Measurements from ENCODE around the gene ELMOD3.

Gene ELMOD3

GRCh38 chr2:85376291-85377065 lies 21.9 kb downstream of the ELMOD3 start:
- 0 out of 2 replicates have a peak, but pooled peaks cover 3% of the 10 kb centered on the region for H3K9me3 ChIP-seq (ENCODE audit: insufficient read depth, low read depth, low read length)
- peaks cover 6% of the 10 kb centered on the region for H3K36me3 ChIP-seq (ENCODE audit: insufficient read depth, low read length)
- H3K4me1 ChIP-seq (ENCODE audit: insufficient read depth, low read length, poor library complexity, severe bottlenecking), result no peaks in the 10 kb centered on the region

DNA sequence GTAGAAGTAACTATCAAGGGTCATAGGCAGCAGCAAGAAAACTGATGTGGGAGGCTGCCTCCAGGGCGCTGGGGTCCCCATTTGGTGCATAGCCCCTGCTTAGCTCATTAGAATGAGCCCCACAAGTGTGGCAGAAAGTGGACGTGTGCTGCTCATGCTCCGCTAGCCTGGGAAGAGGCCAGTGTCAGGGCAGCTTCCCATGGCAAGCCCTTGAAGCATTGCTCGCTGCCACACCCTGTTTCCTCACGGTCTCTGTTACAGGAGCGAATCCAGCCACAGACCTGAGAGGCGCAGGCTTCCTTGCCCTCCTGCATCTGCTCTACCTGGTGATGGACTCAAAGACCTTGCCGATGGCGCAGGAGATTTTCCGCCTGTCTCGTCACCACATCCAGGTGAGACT lies 22.5 kb downstream of the ELMOD3 start:
- Histone ChIP-seq H3F3A (ENCODE audit: low read depth) (no peaks in the 10 kb centered on the region), H3K9ac (ENCODE audit: low read depth, low read length, poor library complexity, severe bottlenecking) (no peak overlapping the region), H3K27me3 (ENCODE audit: insufficient read depth, low read length, poor library complexity, severe bottlenecking) (no peaks in the 10 kb centered on the region), H3K79me2 (ENCODE audit: insufficient read depth, low read length) (no peaks in the 10 kb centered on the region), H3K4me3 (ENCODE audit: low read length, poor library complexity, severe bottlenecking) (no peak overlapping the region), H3K36me3 (ENCODE audit: insufficient read depth, low read length) (peaks cover 6% of the 10 kb centered on the region), H3K9me2 (replicated peaks; ENCODE audit: low read depth, low read length) (no peaks in the 10 kb centered on the region), H3K4me1 (ENCODE audit: insufficient read depth, low read length, poor library complexity, severe bottlenecking) (no peaks in the 10 kb centered on the region), H4K20me1 (ENCODE audit: insufficient read depth, low read length, poor library complexity, severe bottlenecking) (no peaks in the 10 kb centered on the region), H2AFZ (ENCODE audit: low read length) (no peak overlapping the region), H3K4me2 (ENCODE audit: low read depth, low read length, poor library complexity, severe bottlenecking) (no peak overlapping the region), H3K9me3 (ENCODE audit: insufficient read depth, low read depth, low read length) (0 out of 2 replicates have a peak, but pooled peaks cover 3% of the 10 kb centered on the region)
- TF ChIP-seq EZH2phosphoT487 (IDR thresholded peaks at IDR 0.05; ENCODE audit: borderline replicate concordance) (no peak), CTCF (conservative IDR thresholded peaks at IDR 0.05; ENCODE audit: low read length) (no peak)

More at GRCh38 chr2:85376291-85377065, 21.9 kb downstream of the ELMOD3 start:
- no peak overlapping the region for H3K4me3 ChIP-seq (ENCODE audit: low read length, poor library complexity, severe bottlenecking)
- no peaks in the 10 kb centered on the region for H3K27me3 ChIP-seq (ENCODE audit: insufficient read depth, low read length, poor library complexity, severe bottlenecking)
- no peaks in the 10 kb centered on the region for H3F3A ChIP-seq (ENCODE audit: low read depth)
- H3K4me2 ChIP-seq (ENCODE audit: low read depth, low read length, poor library complexity, severe bottlenecking), result no peak overlapping the region
- H3K9ac ChIP-seq (ENCODE audit: low read depth, low read length, poor library complexity, severe bottlenecking), result no peak overlapping the region
- no peaks in the 10 kb centered on the region for H3K79me2 ChIP-seq (ENCODE audit: insufficient read depth, low read length)
- H2AFZ ChIP-seq (ENCODE audit: low read length), result no peak overlapping the region
- H4K20me1 ChIP-seq (ENCODE audit: insufficient read depth, low read length, poor library complexity, severe bottlenecking), result no peaks in the 10 kb centered on the region
- no peak for TF ChIP-seq EZH2phosphoT487 (IDR thresholded peaks at IDR 0.05; ENCODE audit: borderline replicate concordance)
- TF ChIP-seq CTCF (conservative IDR thresholded peaks at IDR 0.05; ENCODE audit: low read length), result no peak
- H3K9me2 ChIP-seq (replicated peaks; ENCODE audit: low read depth, low read length), result no peaks in the 10 kb centered on the region

DNA sequence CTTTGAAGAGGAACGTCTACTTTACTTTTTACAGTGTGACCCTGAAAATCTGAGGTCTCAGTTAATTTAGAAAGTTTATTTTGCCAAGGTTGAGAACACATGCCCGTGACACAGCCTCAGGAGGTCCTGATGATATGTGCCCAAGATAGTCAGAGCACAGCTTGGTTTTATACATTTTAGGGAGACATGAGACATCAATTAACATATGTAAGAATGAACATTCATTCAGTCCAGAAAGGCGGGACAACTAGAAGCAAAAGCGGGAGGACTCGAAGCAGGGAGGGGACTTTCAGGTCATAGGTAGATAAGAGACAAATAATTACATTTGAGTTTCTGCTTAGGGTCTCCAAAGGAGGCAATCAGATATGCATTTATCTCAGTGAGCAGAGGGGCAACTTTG lies 23.7 kb downstream of the ELMOD3 start:
- H3K27me3 ChIP-seq (ENCODE audit: insufficient read depth, low read length, poor library complexity, severe bottlenecking), result no peaks in the 10 kb centered on the region
- no peaks in the 10 kb centered on the region for H3F3A ChIP-seq (ENCODE audit: low read depth)
- no peaks in the 10 kb centered on the region for H4K20me1 ChIP-seq (ENCODE audit: insufficient read depth, low read length, poor library complexity, severe bottlenecking)
- H3K9me2 ChIP-seq (replicated peaks; ENCODE audit: low read depth, low read length), result no peaks in the 10 kb centered on the region
- TF ChIP-seq EZH2phosphoT487 (IDR thresholded peaks at IDR 0.05; ENCODE audit: borderline replicate concordance), result no peak
- TF ChIP-seq CTCF (conservative IDR thresholded peaks at IDR 0.05; ENCODE audit: low read length), result no peak
- no peak overlapping the region for H3K9ac ChIP-seq (ENCODE audit: low read depth, low read length, poor library complexity, severe bottlenecking)
- H3K36me3 ChIP-seq (ENCODE audit: insufficient read depth, low read length), result peaks cover 6% of the 10 kb centered on the region
- H3K79me2 ChIP-seq (ENCODE audit: insufficient read depth, low read length), result no peaks in the 10 kb centered on the region
- no peaks in the 10 kb centered on the region for H3K4me1 ChIP-seq (ENCODE audit: insufficient read depth, low read length, poor library complexity, severe bottlenecking)
- H2AFZ ChIP-seq (ENCODE audit: low read length), result no peak overlapping the region
- 0 out of 2 replicates have a peak, but pooled peaks cover 3% of the 10 kb centered on the region for H3K9me3 ChIP-seq (ENCODE audit: insufficient read depth, low read depth, low read length)
- no peak overlapping the region for H3K4me2 ChIP-seq (ENCODE audit: low read depth, low read length, poor library complexity, severe bottlenecking)
- no peak overlapping the region for H3K4me3 ChIP-seq (ENCODE audit: low read length, poor library complexity, severe bottlenecking)
